ENCODE results near the gene AKAP6. TPM values are rescaled to one million over a fixed set of nuclear protein-coding genes. Genes with fewer than 3 reads are reported as not detected.

AKAP6 gene
- total RNA-seq, 1 experiment from 2014 or later: 1.1 TPM

DNA sequence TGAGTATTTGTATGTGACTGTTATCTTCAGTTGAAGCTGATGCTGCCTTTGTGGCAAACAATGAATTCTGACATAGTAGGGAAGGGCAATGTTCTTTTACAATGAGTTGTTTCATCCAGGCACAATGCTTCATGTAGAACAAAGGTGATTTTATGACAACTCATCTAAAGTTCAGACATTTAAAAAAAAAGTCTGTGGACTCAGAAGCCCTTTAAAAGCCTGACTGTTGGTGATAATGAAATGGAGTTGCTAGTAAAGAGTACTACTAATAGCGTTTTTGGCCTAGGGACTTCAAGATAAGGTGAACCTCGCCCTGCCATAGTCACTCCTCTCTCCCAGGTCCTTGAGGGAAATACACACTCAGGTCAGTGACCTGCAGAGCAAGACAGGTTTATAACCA is 105.1 kb downstream of the AKAP6 start:
- WGBS (ENCODE audit: extremely low coverage, insufficient read length, low lambda C conversion rate): no CpG with 5 or more reads among the region's 2 CpGs
- Histone ChIP-seq H2BK20ac (ENCODE audit: low read depth, low read length, poor library complexity, severe bottlenecking) (no peak overlapping the region), H4K5ac (ENCODE audit: insufficient read length, low read depth, low read length) (no peak overlapping the region), H4K20me1 (ENCODE audit: control insufficient read depth, insufficient read depth, insufficient read length) (no peaks in the 10 kb centered on the region), H2AFZ (ENCODE audit: low read length) (no peak overlapping the region), H2BK15ac (ENCODE audit: low read depth, low read length) (no peak overlapping the region), H3K27me3 (ENCODE audit: insufficient read depth, low read length) (no peaks in the 10 kb centered on the region), H3K14ac (ENCODE audit: insufficient read depth, low read length) (no peak overlapping the region), H2BK5ac (ENCODE audit: insufficient read length, low read length) (no peak overlapping the region), H3K4me1 (ENCODE audit: insufficient read depth, low read length) (no peaks in the 10 kb centered on the region), H3K9me3 (ENCODE audit: control insufficient read depth, low read depth, low read length) (no peaks in the 10 kb centered on the region), H3T11ph (ENCODE audit: low read length) (no peak overlapping the region), H3K27ac (ENCODE audit: insufficient read length, low read depth, low read length) (no peak overlapping the region), H3K4me2 (ENCODE audit: insufficient read depth, insufficient read length, low read length) (no peak overlapping the region), H4K91ac (ENCODE audit: insufficient read length, low read depth, low read length) (no peak overlapping the region), H2AK5ac (ENCODE audit: insufficient read length, low read length) (no peak overlapping the region), H3K18ac (ENCODE audit: insufficient read length, low read depth, low read length) (no peak overlapping the region), H4K8ac (replicated peaks; ENCODE audit: insufficient read length, low read depth, low read length) (no peak overlapping the region), H3K23me2 (ENCODE audit: insufficient read length, low read depth, low read length, poor library complexity, severe bottlenecking) (no peaks in the 10 kb centered on the region), H3K79me1 (ENCODE audit: insufficient read depth, low read depth, low read length, poor library complexity, severe bottlenecking) (no peaks in the 10 kb centered on the region), H2BK12ac (ENCODE audit: insufficient read length, low read depth, low read length) (no peak overlapping the region), H2BK120ac (ENCODE audit: low read depth, low read length, poor library complexity, severe bottlenecking) (no peak overlapping the region), H3K56ac (ENCODE audit: insufficient read length, low read depth, low read length) (no peak overlapping the region), H3K4ac (ENCODE audit: low read depth, low read length) (no peak overlapping the region), H3K9ac (ENCODE audit: extremely low read depth, insufficient read length, low read length) (no peak overlapping the region), H3K23ac (ENCODE audit: insufficient read length, low read depth, low read length) (no peak overlapping the region), H3K79me2 (ENCODE audit: insufficient read depth, low read length) (no peaks in the 10 kb centered on the region)
- Mint-ChIP-seq H3K27ac (peak overlapping the region in 1 of 3 experiments; percentile 20; a peak in 1 of 7 replicates), H3K9me3 (no peaks in the 10 kb centered on the region), H3K36me3 (ENCODE audit: insufficient read depth in 1 of 3, low read depth in 3 of 3) (no peaks in the 10 kb centered on the region), H3K27me3 (ENCODE audit: low read depth) (no peaks in the 10 kb centered on the region), H3K4me3 (no peak overlapping the region), H3K4me1 (peaks cover 0 to 4% of the 10 kb centered on the region in 2 experiments; a peak in 1 of 4 replicates)
- no peak for DNase-seq
- TF ChIP-seq CTCF (conservative IDR thresholded peaks at IDR 0.05): no peak

Measured in H9 (cell line).